GM18873 (cell line): ENCODE results near the gene PRR22.

Experiments
- ATAC-seq: cut with Tn5 transposase; IDR thresholded peaks from one replicate; pipeline ENCODE4 v1.9.1; 2021; ENCODE audit warnings: mild to moderate bottlenecking, moderate library complexity, moderate number of reproducible peaks; ENCODE audit not compliant: unreplicated experiment, low FRiP score

Gene PRR22

GRCh38 chr19:5814852-5815246 is 30.3 kb upstream of the PRR22 start:
- no peak for ATAC-seq

GRCh38 chr19:5814123-5814851 is 29.7 kb upstream of the PRR22 start:
- no peak for ATAC-seq

DNA sequence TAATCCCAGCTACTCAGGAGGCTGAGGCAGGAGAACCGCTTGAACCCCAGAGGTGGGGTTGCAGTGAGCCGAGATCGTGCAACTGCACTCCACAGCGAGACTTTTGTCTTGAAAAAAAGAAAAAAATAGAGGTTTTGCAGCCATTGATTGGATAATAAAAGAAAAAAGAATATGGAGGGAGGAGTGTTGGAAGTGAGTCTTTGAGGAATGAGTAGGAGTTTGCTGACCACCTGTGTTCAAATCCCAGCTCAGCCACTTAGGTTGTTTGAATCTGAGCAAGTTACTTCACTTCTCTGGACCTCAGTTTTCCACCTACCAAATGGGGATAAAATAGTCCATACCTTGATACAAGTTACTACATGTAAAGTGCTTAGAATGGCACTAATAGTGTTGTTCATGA is 26.6 kb upstream of the PRR22 start:
- no peak for ATAC-seq

GRCh38 chr19:5809469-5809868 is 24.9 kb upstream of the PRR22 start:
- no peak for ATAC-seq

DNA sequence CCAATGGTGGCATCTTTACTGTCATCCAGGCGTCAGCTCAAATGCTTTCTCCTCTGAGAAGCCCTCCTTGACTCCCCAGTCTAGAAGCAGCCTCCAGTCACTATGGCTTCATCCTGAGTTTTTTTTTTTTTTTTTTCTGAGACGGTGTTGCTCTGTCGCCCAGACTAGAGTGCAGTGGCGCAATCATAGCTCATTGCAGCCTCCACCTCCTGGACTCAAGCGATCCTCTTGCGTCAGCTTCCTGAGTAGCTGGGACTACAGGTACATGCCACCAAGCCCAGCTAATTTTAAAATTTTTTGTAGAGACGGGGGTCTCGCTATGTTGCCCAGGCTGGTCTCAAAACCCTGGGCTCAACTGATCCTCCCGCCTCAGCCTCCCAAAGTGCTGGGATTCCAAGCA is 24.5 kb upstream of the PRR22 start:
- no peak for ATAC-seq

DNA sequence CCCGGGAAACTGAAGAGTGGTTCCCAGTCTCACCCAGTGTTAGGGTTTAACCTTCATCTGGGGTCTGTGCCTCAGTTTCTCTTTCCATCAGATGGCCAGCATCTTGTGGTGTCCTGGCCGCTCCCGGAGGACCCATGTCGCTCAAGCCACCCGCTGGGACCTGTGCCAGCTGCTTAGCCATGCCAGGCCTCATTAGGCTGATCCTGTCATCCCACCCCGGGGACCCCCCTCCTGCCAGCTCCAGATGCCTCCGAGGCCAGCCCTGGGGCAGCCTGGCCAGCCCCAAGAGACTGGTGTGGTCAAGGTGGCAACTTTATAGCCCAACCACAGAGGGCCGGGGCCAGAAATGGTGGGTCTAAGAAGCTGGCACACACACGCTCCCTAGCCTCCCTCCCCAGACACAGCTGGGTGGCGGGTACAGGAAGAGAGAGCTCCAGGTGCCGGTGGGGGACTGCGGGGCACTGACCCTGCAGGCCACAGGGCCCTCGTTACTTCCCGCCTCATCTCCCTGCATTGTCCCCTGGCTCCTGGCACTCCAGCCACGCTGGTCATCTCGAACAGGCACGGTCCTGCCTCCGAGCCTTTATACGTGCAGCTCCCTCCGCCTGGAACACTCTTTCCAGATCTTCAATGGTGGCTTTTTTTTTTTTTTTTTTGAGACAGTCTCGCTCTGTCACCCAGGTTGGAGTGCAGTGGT is 23.7 kb upstream of the PRR22 start:
- no peak for ATAC-seq

GRCh38 chr19:5806905-5807304 is 22.4 kb upstream of the PRR22 start:
- ATAC-seq, result no peak

DNA sequence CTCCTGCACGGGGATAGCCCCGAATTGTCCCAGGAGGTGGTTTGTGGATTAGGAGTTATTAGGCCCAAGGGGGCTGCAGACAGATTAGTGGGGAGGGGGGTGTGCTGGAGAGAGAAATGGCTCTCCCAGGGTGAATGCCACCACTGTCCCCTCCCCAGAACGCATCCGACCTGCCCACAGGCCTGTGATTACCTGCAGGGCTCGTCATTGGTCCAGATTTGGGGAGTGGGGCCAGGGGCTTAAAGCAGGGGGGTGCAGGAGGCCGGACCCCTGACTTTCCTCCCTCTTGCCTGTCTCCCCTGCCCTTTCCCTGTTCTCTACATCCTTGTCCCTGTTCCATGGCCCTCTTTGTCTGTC is 21.6 kb upstream of the PRR22 start:
- no peak for ATAC-seq

GRCh38 chr19:5805462-5806132 is 21.1 kb upstream of the PRR22 start:
- no peak for ATAC-seq

- no peak for ATAC-seq
These were observed 20.2 kb upstream of the PRR22 start, which contains the start of gene NRTN for GRCh38 chr19:5804516-5805461. NRTN (plus strand) TSS chr19:5805067; CDS start chr19:5824166, 19,099 bp downstream.

GRCh38 chr19:5803752-5804515 is 19.4 kb upstream of the PRR22 start:
- peak; percentile 60 for ATAC-seq

DNA sequence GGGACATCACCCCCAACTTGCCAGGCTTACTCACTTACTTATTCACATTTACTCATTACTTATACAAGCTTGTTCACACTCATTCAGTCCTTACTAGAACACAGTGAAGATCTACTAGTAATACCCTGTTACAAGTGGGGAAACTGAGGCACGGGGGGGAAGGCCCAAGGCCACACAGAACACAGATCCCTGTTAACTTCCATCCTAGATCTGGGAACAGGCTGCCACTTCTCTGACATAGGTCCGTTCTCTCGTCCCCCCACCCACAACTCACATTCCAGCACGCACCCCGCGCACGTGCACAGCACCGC is 18.9 kb upstream of the PRR22 start:
- ATAC-seq, result no peak

GRCh38 chr19:5801796-5802619 is 17.5 kb upstream of the PRR22 start:
- no peak for ATAC-seq

GRCh38 chr19:5800361-5801270 is 16.1 kb upstream of the PRR22 start:
- ATAC-seq, result no peak

- no peak for ATAC-seq
These were observed 15.0 kb upstream of the PRR22 start for GRCh38 chr19:5799247-5800241.

DNA sequence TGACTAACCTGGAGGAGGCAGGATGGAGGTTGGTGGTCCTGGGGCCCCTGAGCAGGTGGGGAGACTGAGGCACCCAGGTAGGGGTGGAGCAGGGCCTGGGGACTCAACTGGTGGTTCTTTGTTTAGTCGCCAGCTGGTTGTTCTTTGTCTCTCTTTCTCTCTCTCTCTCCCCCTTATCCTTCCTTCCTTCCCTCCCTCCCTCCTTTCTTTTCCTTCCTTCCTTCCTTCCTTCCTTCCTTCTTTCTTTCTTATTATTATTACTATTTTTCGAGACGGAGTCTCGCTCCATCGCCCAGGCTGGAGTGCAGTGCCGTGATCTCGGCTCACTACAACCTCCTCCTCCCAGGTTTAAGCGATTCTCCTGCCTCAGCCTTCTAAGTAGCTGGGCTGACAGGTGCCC is 13.7 kb upstream of the PRR22 start:
- no peak for ATAC-seq

DNA sequence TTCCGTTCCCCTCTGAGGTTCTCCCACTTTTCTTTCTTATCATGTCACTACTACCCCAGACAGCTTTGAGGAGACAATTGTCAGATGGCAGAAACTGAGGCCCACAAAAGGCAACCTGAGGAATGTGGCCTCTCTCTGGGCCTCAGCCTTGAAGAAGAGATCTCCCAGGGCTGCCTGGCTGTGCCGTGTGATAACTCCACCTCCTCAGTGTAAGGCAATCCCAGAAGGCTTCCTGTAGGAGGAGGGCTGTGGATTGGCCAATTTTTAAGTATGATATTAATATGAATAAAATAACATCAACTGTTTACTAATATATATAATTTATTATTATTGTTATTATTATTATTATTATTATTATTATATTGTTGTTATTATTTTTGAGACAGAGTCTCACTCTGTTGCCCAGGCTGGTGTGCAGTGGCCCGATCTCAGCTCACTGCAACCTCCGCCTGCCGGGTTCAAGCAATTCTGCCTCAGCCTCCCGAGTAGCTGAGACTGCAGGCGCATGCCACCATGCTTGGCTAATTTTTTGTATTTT is 10.9 kb upstream of the PRR22 start:
- ATAC-seq, result no peak
